ENCODE measurements around the gene CLEC16A.

Gene CLEC16A

DNA sequence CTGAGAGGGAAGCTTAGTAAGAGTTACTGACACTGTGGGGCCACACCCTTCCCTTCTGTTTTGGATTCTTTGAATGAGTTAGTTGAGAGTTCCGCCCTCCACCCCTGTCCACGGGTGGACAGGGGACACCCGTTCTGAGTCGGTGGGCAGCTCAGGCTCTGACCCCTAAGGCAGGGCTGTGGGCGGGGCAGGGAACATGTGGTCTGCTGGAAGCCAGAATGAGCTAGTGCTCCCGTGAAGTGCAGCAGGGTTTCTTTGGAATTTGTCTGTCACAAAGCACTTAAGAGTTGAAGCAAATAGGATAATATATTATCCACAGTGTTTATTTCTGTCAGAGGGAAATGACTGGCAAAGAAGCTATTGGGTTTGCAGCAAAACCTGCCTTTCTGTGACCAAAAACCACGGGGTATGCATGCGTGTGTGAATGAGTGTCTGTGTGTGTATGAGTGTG is 90.1 kb downstream of the CLEC16A start:
- no peaks in the 10 kb centered on the region for H3K27me3 ChIP-seq (ENCODE audit: control insufficient read depth, insufficient read depth, low read length)
- peaks cover 14% of the 10 kb centered on the region; the same call in 1 of the 2 replicates for H3K4me1 ChIP-seq (ENCODE audit: control insufficient read depth, insufficient read depth, low read length)
- peaks cover 21% of the 10 kb centered on the region for H3K36me3 ChIP-seq (ENCODE audit: control insufficient read depth, insufficient read depth, low read length)
- H3K9me3 ChIP-seq (ENCODE audit: control insufficient read depth, insufficient read depth, low read depth, low read length), result no peaks in the 10 kb centered on the region; the same call in 1 of the 2 replicates
- no peak overlapping the region for H3K27ac ChIP-seq (ENCODE audit: low read depth, low read length)
- H3K9ac ChIP-seq (ENCODE audit: low read length), result no peak overlapping the region
- no peak overlapping the region for H3K4me3 ChIP-seq (ENCODE audit: low read depth, low read length)

DNA sequence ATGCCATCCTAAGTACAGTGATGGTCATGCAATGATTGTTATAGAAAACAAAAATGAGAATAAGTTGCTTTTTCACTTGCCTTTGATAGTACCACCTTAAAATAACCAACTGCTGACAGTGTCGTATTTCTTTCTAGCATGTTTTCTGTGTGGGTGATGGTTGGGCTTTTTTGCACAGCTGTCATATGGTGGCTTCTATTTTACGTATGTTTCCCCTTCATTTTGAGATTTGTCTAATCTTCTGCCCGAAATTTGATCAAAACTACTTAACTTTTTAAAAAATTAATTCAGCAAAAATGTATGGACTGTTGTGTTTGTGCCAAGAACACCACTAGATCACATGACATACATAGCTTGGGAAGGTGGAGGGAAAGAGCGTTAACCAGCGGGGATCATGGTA is 90.7 kb downstream of the CLEC16A start:
- Histone ChIP-seq H3K4me3 (ENCODE audit: low read depth, low read length) (no peak overlapping the region), H3K36me3 (ENCODE audit: control insufficient read depth, insufficient read depth, low read length) (peaks cover 21% of the 10 kb centered on the region), H3K4me1 (ENCODE audit: control insufficient read depth, insufficient read depth, low read length) (peaks cover 14% of the 10 kb centered on the region; the same call in 1 of the 2 replicates), H3K27ac (ENCODE audit: low read depth, low read length) (no peak overlapping the region), H3K9me3 (ENCODE audit: control insufficient read depth, insufficient read depth, low read depth, low read length) (no peaks in the 10 kb centered on the region; the same call in 1 of the 2 replicates), H3K9ac (ENCODE audit: low read length) (no peak overlapping the region), H3K27me3 (ENCODE audit: control insufficient read depth, insufficient read depth, low read length) (no peaks in the 10 kb centered on the region)

DNA sequence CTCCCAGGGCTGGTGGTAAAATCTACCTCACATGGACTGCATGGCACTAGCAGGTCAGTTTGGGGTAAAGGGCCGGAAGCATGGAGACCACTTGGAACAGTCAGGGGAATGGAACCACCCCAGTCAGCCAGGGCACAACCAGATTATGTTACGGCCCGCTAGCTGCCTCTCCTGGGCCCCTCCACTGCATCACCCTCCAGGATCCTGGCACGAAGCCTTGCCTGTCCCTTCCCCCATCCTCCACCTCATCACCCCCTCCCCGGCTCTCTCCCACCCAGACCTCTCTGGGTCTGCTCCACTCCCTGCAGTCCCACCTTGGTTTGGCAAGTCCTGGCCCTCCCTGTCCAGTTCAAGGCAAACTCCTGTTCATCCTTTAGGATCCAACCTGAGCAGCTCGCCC is 91.7 kb downstream of the CLEC16A start:
- Histone ChIP-seq H3K4me1 (ENCODE audit: control insufficient read depth, insufficient read depth, low read length) (peaks cover 14% of the 10 kb centered on the region; the same call in 1 of the 2 replicates), H3K27me3 (ENCODE audit: control insufficient read depth, insufficient read depth, low read length) (no peaks in the 10 kb centered on the region), H3K4me3 (ENCODE audit: low read depth, low read length) (no peak overlapping the region), H3K27ac (ENCODE audit: low read depth, low read length) (no peak overlapping the region), H3K9ac (ENCODE audit: low read length) (no peak overlapping the region), H3K9me3 (ENCODE audit: control insufficient read depth, insufficient read depth, low read depth, low read length) (no peaks in the 10 kb centered on the region; the same call in 1 of the 2 replicates), H3K36me3 (ENCODE audit: control insufficient read depth, insufficient read depth, low read length) (peaks cover 22% of the 10 kb centered on the region)

DNA sequence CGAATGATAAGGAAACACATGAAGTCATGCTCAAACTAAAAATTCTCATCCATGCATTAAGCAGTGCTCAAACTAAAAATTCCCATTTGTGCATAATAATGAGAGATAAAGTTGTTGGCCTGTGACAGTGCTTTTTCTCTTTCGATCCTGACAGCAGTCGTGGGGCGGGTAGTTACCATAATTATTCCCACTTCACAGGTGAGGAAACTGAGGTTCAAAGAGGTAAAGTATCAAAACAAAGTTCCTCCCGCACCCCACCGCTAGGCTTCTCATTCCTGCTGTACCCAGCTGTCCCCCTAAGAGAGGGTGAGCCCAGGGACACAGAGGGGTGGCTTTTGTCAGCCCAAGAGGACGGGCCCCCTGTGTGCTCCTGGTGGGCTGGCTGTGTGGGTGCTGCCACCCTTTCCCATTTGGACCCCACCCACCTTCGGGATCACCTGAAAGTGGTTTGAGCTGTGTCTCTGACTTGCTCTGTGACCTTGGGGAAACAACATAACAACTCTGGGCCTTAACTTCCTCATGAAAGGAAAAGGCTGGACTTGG is 92.6 kb downstream of the CLEC16A start:
- Histone ChIP-seq H3K27ac (ENCODE audit: low read depth, low read length) (no peak overlapping the region), H3K36me3 (ENCODE audit: control insufficient read depth, insufficient read depth, low read length) (peaks cover 26% of the 10 kb centered on the region), H3K4me3 (ENCODE audit: low read depth, low read length) (no peak overlapping the region), H3K9ac (ENCODE audit: low read length) (no peak overlapping the region), H3K9me3 (ENCODE audit: control insufficient read depth, insufficient read depth, low read depth, low read length) (no peaks in the 10 kb centered on the region; the same call in 1 of the 2 replicates), H3K4me1 (ENCODE audit: control insufficient read depth, insufficient read depth, low read length) (peaks cover 14% of the 10 kb centered on the region; the same call in 1 of the 2 replicates), H3K27me3 (ENCODE audit: control insufficient read depth, insufficient read depth, low read length) (no peaks in the 10 kb centered on the region)

DNA sequence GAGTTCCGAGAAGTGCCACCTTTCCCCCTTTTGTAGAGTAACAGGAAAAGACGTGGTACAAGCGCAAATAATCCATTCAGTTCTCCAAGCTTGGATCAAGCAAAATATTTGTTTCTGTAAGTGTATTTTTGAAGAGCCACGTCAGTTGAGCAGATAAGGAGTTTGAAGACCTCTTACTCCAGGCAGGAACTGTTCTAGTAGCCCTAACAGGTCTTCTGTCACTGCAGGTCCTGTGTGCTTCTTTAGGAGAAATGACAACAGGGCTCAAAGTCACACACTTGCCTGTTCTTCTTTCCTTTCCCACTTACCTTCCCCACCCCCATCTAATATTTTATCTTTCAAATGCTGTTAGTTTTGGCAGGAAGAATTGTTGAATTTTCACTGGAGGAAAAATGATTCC is 93.9 kb downstream of the CLEC16A start:
- Histone ChIP-seq H3K36me3 (ENCODE audit: control insufficient read depth, insufficient read depth, low read length) (peaks cover 33% of the 10 kb centered on the region), H3K27ac (ENCODE audit: low read depth, low read length) (no peak overlapping the region), H3K9ac (ENCODE audit: low read length) (no peak overlapping the region), H3K4me3 (ENCODE audit: low read depth, low read length) (no peak overlapping the region), H3K4me1 (ENCODE audit: control insufficient read depth, insufficient read depth, low read length) (peaks cover under 1% of the 10 kb centered on the region; the same call in 1 of the 2 replicates), H3K27me3 (ENCODE audit: control insufficient read depth, insufficient read depth, low read length) (no peaks in the 10 kb centered on the region), H3K9me3 (ENCODE audit: control insufficient read depth, insufficient read depth, low read depth, low read length) (no peaks in the 10 kb centered on the region; the same call in 1 of the 2 replicates)

DNA sequence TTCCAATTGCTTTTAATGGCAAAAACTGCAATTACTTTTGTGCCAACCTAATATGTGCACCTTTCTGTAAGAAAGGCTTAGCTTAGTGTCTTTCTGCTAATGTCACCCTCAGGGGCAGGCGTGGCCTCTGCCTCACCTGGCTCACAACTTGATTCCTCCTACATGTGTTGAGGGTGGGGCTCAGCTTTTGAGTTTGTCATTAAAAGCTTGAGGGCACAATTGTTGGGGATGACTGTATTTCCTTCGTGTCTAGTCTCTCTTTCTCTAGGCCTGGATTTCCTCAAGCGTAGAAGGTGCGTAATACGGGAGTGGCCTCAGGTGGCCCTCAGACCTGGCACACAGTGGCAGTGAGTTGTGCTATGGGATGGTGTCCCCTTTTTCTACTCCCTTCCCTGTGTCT is 94.4 kb downstream of the CLEC16A start:
- H3K9ac ChIP-seq (ENCODE audit: low read length), result no peak overlapping the region
- no peaks in the 10 kb centered on the region for H3K27me3 ChIP-seq (ENCODE audit: control insufficient read depth, insufficient read depth, low read length)
- no peak overlapping the region for H3K4me3 ChIP-seq (ENCODE audit: low read depth, low read length)
- no peaks in the 10 kb centered on the region; the same call in 1 of the 2 replicates for H3K9me3 ChIP-seq (ENCODE audit: control insufficient read depth, insufficient read depth, low read depth, low read length)
- H3K4me1 ChIP-seq (ENCODE audit: control insufficient read depth, insufficient read depth, low read length), result no peaks in the 10 kb centered on the region
- H3K27ac ChIP-seq (ENCODE audit: low read depth, low read length), result no peak overlapping the region
- peaks cover 34% of the 10 kb centered on the region for H3K36me3 ChIP-seq (ENCODE audit: control insufficient read depth, insufficient read depth, low read length)

DNA sequence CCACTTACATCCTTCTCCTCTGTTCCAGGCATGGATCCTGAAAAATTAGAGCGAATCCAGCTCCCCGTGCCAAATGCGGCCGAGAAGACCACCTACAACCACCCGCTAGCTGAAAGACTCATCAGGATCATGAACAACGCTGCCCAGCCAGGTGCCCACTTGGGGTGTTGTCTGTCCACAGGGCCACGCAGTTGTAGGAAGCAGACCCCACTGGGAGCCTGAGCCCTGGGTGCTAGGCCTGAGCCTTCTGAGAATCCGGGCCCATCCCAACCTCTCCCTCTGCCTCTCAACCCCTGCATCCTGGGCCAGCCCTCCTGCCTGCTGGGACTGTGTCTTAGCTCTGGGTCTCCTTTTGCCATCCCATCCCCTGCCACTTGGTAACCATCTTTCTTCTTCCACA is 95.4 kb downstream of the CLEC16A start:
- H3K36me3 ChIP-seq (ENCODE audit: control insufficient read depth, insufficient read depth, low read length), result peaks cover 30% of the 10 kb centered on the region
- no peaks in the 10 kb centered on the region; the same call in 1 of the 2 replicates for H3K9me3 ChIP-seq (ENCODE audit: control insufficient read depth, insufficient read depth, low read depth, low read length)
- no peak overlapping the region for H3K4me3 ChIP-seq (ENCODE audit: low read depth, low read length)
- no peak overlapping the region for H3K9ac ChIP-seq (ENCODE audit: low read length)
- no peak overlapping the region for H3K27ac ChIP-seq (ENCODE audit: low read depth, low read length)
- no peaks in the 10 kb centered on the region for H3K4me1 ChIP-seq (ENCODE audit: control insufficient read depth, insufficient read depth, low read length)
- H3K27me3 ChIP-seq (ENCODE audit: control insufficient read depth, insufficient read depth, low read length), result no peaks in the 10 kb centered on the region

DNA sequence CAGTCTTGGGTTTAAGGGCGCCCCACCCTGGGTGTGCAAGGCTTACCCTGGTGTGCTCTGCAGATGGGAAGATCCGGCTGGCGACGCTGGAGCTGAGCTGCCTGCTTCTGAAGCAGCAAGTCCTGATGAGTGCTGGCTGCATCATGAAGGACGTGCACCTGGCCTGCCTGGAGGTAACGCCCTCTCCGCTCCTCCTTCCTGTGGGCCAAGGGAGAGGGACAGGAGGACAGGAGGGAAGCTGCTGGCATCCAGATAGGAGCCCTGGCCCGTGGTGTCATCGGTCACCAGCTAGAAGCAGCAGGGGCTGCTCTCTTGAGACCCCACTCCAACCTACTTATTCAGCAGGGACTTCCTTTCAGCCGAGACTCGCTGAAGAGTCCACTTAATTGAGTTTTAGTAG is 97.8 kb downstream of the CLEC16A start:
- Histone ChIP-seq H3K4me1 (ENCODE audit: control insufficient read depth, insufficient read depth, low read length) (no peaks in the 10 kb centered on the region), H3K27ac (ENCODE audit: low read depth, low read length) (no peak overlapping the region), H3K9me3 (ENCODE audit: control insufficient read depth, insufficient read depth, low read depth, low read length) (no peaks in the 10 kb centered on the region), H3K36me3 (ENCODE audit: control insufficient read depth, insufficient read depth, low read length) (peaks cover 24% of the 10 kb centered on the region), H3K9ac (ENCODE audit: low read length) (no peak overlapping the region), H3K4me3 (ENCODE audit: low read depth, low read length) (no peak overlapping the region), H3K27me3 (ENCODE audit: control insufficient read depth, insufficient read depth, low read length) (no peaks in the 10 kb centered on the region)

DNA sequence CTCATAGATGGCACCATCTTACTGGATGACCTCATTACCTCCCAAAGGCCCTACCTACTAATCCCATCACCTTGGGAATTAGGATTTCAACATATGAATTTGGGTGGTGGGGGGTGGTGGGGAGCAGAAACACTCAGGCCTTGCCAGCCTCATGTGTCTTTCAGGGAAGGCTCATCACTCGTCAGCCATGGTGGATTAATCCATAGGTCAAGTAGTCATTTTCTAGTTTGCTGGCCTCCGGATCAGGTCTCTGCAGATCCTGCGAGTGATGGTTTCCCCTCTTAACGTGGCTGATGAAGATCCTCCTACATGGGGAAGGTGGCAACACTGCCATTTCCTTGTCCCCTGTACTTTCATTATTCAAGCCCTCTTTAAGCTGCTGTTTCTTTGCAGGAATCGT is 101.1 kb downstream of the CLEC16A start:
- no peak overlapping the region for H3K4me3 ChIP-seq (ENCODE audit: low read depth, low read length)
- no peak overlapping the region for H3K9ac ChIP-seq (ENCODE audit: low read length)
- H3K27me3 ChIP-seq (ENCODE audit: control insufficient read depth, insufficient read depth, low read length), result no peaks in the 10 kb centered on the region
- peaks cover 27% of the 10 kb centered on the region for H3K36me3 ChIP-seq (ENCODE audit: control insufficient read depth, insufficient read depth, low read length)
- H3K4me1 ChIP-seq (ENCODE audit: control insufficient read depth, insufficient read depth, low read length), result peaks cover 17% of the 10 kb centered on the region
- no peak overlapping the region for H3K27ac ChIP-seq (ENCODE audit: low read depth, low read length)
- no peaks in the 10 kb centered on the region for H3K9me3 ChIP-seq (ENCODE audit: control insufficient read depth, insufficient read depth, low read depth, low read length)

DNA sequence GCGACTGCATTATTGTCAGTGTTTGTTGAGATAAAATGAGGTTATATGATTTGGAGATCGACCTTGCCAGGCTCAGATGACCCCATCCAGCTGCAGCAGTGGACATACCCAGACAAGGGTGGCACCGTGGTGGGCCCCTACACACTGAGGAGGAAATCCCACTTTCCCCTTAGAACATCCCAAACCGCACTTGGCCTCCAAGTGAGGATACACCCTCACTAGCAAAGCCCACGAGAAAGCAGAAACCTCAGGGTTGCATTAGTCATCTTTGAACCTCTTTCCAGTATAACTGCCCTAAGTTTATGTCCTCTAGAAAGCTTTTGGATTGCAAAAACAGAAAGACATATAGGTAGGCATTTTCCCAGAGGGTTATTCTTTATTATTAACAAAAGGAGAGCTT is 101.5 kb downstream of the CLEC16A start:
- H3K9me3 ChIP-seq (ENCODE audit: control insufficient read depth, insufficient read depth, low read depth, low read length), result no peaks in the 10 kb centered on the region
- no peak overlapping the region for H3K27ac ChIP-seq (ENCODE audit: low read depth, low read length)
- no peaks in the 10 kb centered on the region for H3K27me3 ChIP-seq (ENCODE audit: control insufficient read depth, insufficient read depth, low read length)
- H3K4me3 ChIP-seq (ENCODE audit: low read depth, low read length), result no peak overlapping the region
- H3K9ac ChIP-seq (ENCODE audit: low read length), result no peak overlapping the region
- H3K36me3 ChIP-seq (ENCODE audit: control insufficient read depth, insufficient read depth, low read length), result peaks cover 26% of the 10 kb centered on the region
- H3K4me1 ChIP-seq (ENCODE audit: control insufficient read depth, insufficient read depth, low read length), result peaks cover 21% of the 10 kb centered on the region

DNA sequence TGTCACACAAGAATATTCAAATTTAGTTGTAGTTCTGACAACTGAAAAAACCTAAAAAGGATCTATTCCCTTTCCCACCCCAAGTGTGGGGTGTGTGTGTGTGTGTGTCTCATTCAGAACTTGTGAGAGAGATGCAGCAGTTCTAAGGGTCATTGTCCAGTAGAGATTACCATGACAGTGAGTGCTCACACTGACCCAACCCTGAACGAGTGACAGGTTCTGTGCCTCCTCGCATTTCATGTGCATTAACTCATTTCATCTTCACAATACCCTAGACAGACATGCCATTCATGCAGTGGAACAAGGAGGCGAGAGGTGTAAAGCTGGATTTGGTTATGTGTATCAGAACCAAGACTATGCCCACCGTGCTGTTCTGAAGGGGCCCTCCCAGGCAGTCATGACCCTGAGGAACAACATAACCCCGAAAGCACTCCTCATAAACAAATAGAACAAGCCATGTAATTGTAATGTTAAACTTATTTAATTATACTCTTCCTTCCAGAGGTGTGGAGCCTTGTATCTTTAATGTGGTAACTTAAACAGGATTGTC is 102.1 kb downstream of the CLEC16A start:
- Histone ChIP-seq H3K36me3 (ENCODE audit: control insufficient read depth, insufficient read depth, low read length) (peaks cover 22% of the 10 kb centered on the region), H3K27ac (ENCODE audit: low read depth, low read length) (no peak overlapping the region), H3K4me1 (ENCODE audit: control insufficient read depth, insufficient read depth, low read length) (peaks cover 27% of the 10 kb centered on the region), H3K9me3 (ENCODE audit: control insufficient read depth, insufficient read depth, low read depth, low read length) (no peaks in the 10 kb centered on the region), H3K9ac (ENCODE audit: low read length) (no peak overlapping the region), H3K27me3 (ENCODE audit: control insufficient read depth, insufficient read depth, low read length) (no peaks in the 10 kb centered on the region), H3K4me3 (ENCODE audit: low read depth, low read length) (no peak overlapping the region)
